GM12872 (cell line): ENCODE data around the gene TMEM143.

ENCODE experiments used
- CTCF ChIP-seq: IDR thresholded peaks from 3 replicates; pipeline ENCODE4 v1.5.1; 2011; ENCODE audit warnings: low read depth, mild to moderate bottlenecking, low read length, moderate library complexity; ENCODE audit not compliant: insufficient read depth

TMEM143 gene

GRCh38 chr19:48370955-48371354 is 7.2 kb upstream of the TMEM143 start:
- TF ChIP-seq CTCF: no peak

GRCh38 chr19:48368936-48369335 is 5.2 kb upstream of the TMEM143 start:
- no peak for TF ChIP-seq CTCF

GRCh38 chr19:48367855-48368254 is 4.1 kb upstream of the TMEM143 start:
- TF ChIP-seq CTCF: no peak

- no peak for TF ChIP-seq CTCF
These were observed 1.9 kb upstream of the TMEM143 start for GRCh38 chr19:48365602-48366001.

- TF ChIP-seq CTCF: no peak
These were observed 1.0 kb upstream of the TMEM143 start for GRCh38 chr19:48364598-48365348.

- no peak for TF ChIP-seq CTCF
These were observed 285 bp downstream of the TMEM143 start for GRCh38 chr19:48363500-48363809.

GRCh38 chr19:48362716-48363499 is 832 bp downstream of the TMEM143 start:
- TF ChIP-seq CTCF: 0 out of 3 replicates have a peak, but pooled peaks have one; percentile 2
